DLD1 (cell line): ENCODE results near the gene PRR33.

ENCODE experiments used
- in situ Hi-C: cut with HindIII; loops from 2 replicates; pipeline ENCODE4 v1.10.0; 2017; ENCODE audit warnings: low sequenced_read_pairs

Gene PRR33

GRCh38 chr11:1839924-1840779 is 51.5 kb downstream of the PRR33 start:
- in situ Hi-C loops: no loop called here

GRCh38 chr11:1839204-1839923 is 52.3 kb downstream of the PRR33 start:
- in situ Hi-C loops: no loop called here

- in situ Hi-C loops: no loop called here
Observed at GRCh38 chr11:1838426-1839144, 53.1 kb downstream of the PRR33 start, which contains the start of gene TNNI2. TSS of gene TNNI2 (plus strand) at chr11:1838981. CDS start at chr11:1839697, 716 bp downstream.
